Endothelial cell of hepatic sinusoid (primary cell): Measurements from ENCODE around the gene FAM53A.
"Not testable (repeated sequence)": the region's sequence is repeated elsewhere in the genome, so short reads cannot be mapped to it uniquely, and the experiment has no call there.

Source experiments
- in situ Hi-C: cut with HindIII; loops from 2 replicates; pipeline ENCODE4 v1.10.0; 2017; ENCODE audit warnings: low sequenced_read_pairs

FAM53A gene

GRCh38 chr4:1717129-1718094, 33.3 kb upstream of the FAM53A start:
- in situ Hi-C loops, result no loop called here

GRCh38 chr4:1716065-1716945, 32.2 kb upstream of the FAM53A start:
- in situ Hi-C loops, result no loop called here

- in situ Hi-C loops, result no loop called here
These were observed 31.1 kb upstream of the FAM53A start for GRCh38 chr4:1715002-1715758.

DNA sequence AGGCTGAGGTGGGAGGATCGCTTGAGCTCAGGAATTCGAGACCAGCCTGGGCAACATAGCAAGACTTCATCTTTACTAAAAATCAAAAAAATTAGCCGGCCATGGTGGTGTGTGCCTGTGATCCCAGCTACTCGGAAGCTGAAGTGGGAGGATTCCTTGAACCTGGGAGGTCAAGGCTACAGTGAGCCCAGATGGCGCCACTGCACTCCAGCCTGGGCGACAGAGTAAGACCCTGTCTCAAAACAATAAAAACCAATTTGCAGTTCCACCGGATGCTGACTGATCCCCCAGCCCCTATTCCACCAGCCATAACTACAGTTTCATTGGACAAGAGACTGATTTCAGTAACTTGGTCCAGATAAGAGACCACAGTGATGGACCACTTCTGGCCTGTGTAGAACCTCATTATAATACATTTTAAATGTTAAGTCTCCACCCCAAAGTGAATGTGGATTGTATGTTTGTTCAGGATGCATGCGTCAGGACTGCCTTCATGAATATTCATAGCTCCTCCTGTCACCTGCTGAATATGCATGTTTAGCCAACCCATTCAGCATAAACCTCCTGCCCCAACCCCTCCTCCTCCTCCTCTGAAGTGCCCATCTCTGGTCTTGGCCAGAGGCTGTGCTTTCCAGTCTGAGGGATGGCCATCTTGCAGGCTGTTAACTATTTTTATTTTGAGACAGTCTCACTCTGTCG, 30.3 kb upstream of the FAM53A start:
- in situ Hi-C loops, result no loop called here

- in situ Hi-C loops, result no loop called here
These were observed 29.1 kb upstream of the FAM53A start for GRCh38 chr4:1713003-1713851.

GRCh38 chr4:1712216-1713002, 28.3 kb upstream of the FAM53A start, which contains the start of gene SLBP:
Gene SLBP (minus strand): TSS chr4:1712319. CDS start chr4:1712188, 131 bp downstream.
- in situ Hi-C loops, result no loop called here

DNA sequence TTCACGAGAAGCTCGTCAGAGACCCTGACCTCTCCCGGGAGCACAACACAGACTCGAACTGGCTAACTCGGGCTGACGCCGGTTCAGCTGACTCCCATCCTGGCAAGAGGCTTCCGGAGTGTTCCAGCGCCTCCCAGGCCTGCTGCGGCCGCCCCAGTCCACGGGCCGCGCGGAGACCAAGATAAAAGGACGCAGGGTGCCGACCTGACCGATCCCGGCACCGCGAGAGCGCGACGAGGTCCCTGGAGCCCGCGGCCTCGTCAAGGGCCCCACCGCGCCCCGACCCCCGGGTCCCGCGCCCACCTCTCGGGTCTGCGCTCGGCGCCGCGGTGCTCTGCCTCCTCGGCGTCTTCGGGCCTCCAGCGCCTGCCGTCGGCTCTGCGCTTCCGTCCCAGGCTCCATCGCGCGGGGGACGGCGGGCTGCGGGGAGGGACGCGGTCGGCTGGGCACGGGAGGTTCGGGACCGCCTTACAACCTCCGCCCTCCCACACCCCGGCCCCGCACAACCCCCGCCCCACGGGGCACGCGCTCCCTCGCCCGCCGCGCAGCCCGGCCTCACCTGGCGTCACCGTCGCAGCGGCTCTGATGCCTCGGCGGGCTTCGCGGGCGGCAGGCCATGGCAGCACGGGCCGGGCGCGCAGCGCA, 27.6 kb upstream of the FAM53A start:
- in situ Hi-C loops, result no loop called here

- in situ Hi-C loops, result no loop called here
These were observed 27.0 kb upstream of the FAM53A start for GRCh38 chr4:1711055-1711570.

DNA sequence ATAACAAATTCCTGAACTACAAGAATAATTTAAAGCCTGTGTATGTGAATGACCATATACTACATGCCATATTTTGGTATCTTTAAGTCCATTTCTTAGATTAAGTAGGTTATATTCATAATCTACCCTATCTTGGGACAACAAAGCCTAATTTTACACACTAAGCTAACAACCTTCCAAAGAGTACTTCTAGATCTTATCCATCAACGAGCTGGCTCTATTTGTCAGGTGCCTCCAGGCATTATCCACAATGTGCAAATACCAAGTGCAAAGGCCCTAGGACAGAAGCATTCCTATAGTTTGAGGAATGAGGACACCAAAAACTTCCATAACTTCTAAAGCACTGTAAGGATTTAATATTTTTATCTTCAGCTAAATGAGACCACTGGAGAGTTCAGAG, 24.5 kb upstream of the FAM53A start:
- in situ Hi-C loops, result no loop called here

DNA sequence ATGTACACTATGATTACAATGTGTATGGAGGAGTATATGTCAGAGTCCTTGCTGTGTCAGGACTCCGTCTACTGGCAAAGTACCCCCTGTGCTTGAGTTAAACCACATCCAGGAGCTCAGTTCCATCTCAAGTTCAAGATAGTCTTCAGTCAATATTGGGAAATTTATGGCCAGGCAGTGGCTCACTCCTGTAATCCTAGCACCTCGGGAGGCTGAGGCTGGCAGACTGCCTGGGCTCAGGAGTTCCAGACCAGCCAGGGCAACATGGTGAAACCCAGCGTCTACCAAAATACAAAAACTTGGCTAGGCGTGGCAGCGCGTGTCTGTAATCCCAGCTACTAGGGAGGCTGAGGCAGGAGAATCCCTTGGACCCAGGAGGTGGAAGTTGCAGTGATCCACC, 22.2 kb upstream of the FAM53A start:
- in situ Hi-C loops, result no loop called here

DNA sequence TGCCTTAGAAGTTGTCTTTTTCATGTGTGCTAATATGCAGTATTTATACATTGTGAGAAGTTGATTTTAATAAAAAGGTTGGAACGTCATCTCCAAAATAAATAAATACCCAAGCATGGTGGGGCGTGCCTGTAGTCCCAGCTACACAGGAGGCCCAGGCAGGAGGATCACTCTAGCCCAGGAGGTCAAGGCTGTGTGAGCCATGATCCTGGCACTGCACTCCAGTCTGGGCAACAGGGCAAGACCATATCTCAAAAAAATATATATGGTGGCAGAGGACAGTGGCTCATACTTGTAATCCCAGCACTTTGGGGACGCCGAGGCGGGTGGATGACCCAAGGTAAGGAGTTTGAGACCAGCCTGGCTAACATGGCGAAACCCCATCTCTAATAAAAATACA, 21.6 kb upstream of the FAM53A start:
- in situ Hi-C loops, result no loop called here

DNA sequence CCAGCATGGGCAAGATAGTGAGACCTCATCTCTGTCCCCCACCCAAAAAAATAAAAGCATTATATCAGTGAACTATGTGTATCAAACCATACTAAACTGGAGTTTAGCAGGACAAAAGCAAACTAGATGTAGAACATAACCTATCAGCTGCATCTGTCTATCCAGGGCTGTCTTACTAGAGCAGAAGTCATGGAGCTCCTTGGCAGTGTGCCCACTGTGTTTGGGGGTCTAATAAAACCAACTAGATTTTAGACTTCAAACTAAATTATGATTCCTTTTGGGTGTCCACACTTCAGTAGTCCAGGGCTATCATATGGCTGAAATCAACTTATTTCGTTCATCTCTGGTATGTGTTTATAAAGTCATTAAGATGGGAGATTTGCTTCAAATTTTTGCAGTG, 19.8 kb upstream of the FAM53A start:
- in situ Hi-C loops, result no loop called here

GRCh38 chr4:1701671-1702070, 17.6 kb upstream of the FAM53A start:
- in situ Hi-C loops, result not testable (repeated sequence)

GRCh38 chr4:1695913-1696312, 11.8 kb upstream of the FAM53A start:
- in situ Hi-C loops, result no loop called here

- in situ Hi-C loops, result no loop called here
These were observed 9.2 kb upstream of the FAM53A start for GRCh38 chr4:1693131-1693896.

- in situ Hi-C loops, result no loop called here
These were observed 7.7 kb upstream of the FAM53A start for GRCh38 chr4:1691737-1692373.

DNA sequence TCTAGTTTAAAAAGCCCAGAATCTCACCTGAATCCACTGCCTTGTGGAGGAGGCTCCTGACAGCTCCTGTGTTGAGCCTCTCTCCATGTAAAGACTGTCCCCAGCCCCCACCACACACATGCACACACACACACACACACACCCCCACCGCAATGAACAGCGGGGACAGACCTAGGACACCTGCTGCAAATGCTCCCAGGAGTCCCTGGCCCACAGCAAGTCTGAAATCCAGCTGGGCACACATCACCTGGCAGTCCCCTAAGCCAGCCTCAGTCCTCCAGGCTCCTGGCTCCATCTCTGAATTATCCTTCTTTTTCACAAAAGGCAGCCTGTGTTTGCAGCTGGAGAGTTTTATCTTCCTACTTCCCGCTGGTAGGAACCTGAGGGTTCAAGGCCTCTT, 6.6 kb upstream of the FAM53A start:
- in situ Hi-C loops, result no loop called here
